HG03571 (cell line): Measurements from ENCODE around the gene ZBTB8B.

ENCODE experiments used
- ATAC-seq: cut with Tn5 transposase; IDR thresholded peaks from one replicate; pipeline ENCODE4 v1.9.1; 2021; ENCODE audit not compliant: unreplicated experiment

Gene ZBTB8B

DNA sequence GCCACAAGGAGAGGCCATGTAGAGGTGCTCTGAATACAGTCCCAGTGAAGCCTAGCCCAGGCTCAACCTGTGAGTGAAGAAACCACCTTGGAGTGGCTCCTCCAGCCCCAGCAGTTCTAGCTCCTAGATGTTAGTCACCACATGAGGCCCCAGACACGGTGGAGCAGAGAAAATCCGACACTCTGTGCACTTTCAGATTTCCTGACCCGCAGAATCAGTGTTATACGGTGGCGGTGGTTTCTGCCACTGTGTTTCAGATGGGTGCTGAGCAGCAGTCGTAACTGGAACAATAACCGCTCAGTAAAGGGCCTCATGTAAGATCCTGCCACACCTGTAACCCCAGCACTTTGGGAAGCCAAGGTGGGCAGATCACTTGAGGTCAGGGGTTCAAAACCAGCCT is 38.3 kb downstream of the ZBTB8B start:
- ATAC-seq = no peak

DNA sequence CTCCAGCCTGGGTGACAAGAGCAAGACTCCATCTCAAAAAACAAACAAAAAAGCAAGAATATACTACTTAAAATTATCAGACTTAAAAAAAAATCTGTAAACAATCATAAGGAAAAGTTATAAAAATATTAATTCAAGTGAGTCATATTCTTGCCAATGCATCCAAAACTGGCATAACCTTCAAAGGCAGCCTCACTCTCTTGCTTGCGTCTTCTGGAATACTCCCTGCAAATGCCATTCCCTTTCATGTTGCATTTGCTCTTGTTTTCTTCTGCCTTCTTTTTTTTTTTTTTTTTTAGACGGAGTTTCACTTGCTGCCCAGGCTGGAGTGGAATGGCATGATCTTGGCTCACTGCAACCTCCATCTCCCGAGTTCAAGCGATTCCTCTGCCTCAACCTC is 42.1 kb downstream of the ZBTB8B start:
- ATAC-seq = no peak

DNA sequence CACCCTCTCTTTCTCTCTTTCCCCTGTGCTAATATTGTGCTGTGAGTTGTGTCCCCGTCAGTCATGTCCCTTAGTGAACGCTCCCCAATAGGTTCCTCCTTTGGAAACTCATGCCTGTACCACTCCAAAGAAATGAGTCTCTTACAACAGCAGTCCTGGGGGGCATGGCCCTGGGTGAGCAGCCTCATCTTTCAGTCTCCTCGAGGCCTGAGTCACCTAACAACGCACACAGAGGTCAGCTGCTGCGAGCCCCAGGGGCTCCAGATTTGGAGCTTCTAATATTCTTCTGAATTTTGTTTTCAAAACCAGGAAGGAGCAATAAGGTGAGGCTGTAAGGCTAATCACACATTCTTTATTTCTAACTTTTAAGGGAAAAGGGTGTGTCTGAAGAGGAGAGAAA is 43.9 kb downstream of the ZBTB8B start:
- no peak for ATAC-seq

DNA sequence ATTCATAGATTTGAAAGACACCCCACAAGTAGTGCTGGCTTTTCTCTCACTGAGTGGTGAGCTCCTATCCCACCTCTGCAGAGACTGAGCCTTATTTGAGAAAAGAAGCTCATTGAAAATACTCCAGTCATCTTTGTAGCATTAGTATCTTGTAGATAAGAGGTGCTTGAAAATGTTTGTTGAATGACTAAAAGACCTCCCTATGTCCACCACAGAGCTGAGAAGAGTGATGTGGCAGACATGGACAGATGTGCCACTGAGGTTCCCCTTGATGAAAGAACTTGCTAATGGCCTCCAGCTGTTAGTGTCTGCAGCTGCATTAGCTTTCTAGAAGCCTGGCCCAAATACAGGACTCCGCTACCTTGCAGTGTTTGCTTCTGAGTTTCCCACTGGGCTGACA is 45.1 kb downstream of the ZBTB8B start:
- ATAC-seq = no peak
